ENCODE data around the gene FBXL17.
"Not testable (repeated sequence)": the region's sequence is repeated elsewhere in the genome, so short reads cannot be mapped to it uniquely, and the experiment has no call there.

The FBXL17 gene

GRCh38 chr5:108381954-108382783, at the start of gene FBXL17:
TSS of gene FBXL17 (minus strand) at chr5:108382098.
- DNase-seq = peak; percentile 92

- DNase-seq = no peak
Measured at GRCh38 chr5:108430931-108431608, 49.2 kb upstream of the FBXL17 start.

- DNase-seq = no peak
Measured at GRCh38 chr5:108421713-108422112, 39.8 kb upstream of the FBXL17 start.

GRCh38 chr5:108420755-108421154, 38.9 kb upstream of the FBXL17 start:
- DNase-seq = no peak

DNA sequence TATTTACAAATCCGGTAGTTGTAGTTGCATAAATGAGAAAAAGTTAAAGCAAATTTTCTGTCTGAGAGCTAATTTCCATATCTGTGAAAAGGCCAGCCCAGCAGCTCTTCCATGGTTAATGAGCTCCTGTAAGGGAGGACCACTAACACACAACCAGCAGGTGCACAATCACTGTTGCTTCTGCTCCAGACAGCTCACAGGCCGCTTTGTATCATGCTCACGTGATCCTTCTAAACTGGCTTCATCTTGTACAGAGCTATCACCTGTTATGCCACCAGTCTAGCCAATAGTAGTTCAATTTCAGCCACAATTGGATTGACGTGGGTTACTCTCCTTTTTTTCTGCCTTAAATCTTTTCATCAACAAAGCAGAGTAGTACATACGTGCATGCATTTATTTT, 38.3 kb upstream of the FBXL17 start:
- DNase-seq = no peak

- DNase-seq = no peak
Measured at GRCh38 chr5:108418197-108418596, 36.3 kb upstream of the FBXL17 start.

DNA sequence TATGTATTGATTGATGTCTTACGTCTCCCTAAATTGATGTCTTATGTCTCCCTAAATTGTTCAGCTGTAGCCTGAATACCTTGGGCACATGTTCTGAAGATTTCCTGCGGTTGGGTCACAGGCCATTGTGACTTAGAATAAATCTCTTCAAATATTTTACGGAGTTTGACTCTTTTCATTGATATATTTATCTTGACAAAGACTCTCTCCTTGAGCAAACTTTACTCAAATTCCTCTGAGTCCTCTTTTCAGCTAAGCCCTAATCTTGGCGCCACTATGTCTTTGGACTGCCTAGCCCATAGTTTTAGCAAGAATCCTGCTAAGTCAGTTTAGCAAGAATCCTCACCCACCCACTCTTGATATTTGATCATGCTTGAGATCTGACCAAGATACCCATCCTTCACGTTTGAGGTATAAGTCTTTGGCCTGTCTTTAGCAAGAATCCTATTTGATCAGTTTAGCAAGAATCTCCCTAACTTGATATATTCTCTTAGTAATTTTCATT, 35.3 kb upstream of the FBXL17 start:
- no peak for DNase-seq

DNA sequence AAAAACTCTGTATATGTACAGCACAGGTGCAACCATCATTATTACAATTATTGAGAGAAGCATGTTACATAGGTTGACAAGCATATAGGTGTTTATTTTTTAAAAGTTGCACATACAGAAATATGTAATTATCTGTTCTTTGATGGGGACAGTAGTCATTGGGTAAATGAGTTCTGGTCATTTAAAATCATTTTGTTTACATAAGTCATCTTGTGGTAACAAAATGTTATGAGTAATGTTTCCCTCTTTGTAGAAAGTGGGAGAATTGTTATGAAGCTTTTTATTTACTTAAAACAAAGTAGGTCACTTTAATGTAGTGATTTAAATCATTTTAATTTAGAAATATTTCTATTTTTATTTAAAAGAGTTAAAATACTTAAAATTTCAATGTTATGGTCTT, 33.8 kb upstream of the FBXL17 start:
- DNase-seq = no peak

DNA sequence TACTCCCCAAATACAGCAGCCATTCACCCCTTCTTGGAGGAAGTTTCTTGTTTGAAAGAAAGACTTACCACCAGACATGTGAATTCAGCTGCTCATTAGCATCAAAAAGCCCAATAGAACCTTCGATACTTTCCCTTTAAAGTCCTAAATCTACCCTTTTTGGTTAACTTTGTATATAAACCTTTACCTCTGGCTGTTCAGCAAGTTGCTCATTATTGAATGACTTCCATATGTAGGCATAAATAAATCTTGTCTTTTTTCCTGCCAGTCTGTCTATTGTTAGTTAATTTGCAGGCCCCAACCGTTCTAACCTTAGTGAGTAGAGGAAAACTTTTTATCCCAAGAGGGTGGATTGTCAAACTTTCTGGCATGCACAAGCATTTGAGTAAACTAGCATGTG, 27.9 kb upstream of the FBXL17 start:
- no peak for DNase-seq

- DNase-seq = not testable (repeated sequence)
Measured at GRCh38 chr5:108405201-108405600, 23.3 kb upstream of the FBXL17 start.

GRCh38 chr5:108398964-108399363, 17.1 kb upstream of the FBXL17 start:
- DNase-seq = no peak

DNA sequence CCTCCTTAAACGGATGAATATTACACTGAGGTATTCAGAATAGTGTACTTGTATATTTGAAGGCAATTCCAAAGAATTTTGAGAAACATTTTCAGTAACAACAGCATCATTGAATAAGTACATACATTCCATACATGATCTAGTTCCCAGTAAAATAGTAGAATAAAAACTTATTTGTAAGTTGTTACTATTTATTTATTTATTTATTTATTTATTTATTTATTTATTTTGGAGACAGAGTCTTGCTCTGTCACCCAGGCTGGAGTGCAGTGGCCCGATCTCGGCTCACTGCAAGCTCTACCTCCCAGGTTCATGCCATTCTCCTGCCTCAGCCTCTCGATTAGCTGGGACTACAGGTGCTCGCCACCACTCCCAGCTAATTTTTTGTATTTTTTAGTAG, 14.9 kb upstream of the FBXL17 start:
- not testable (repeated sequence) for DNase-seq

DNA sequence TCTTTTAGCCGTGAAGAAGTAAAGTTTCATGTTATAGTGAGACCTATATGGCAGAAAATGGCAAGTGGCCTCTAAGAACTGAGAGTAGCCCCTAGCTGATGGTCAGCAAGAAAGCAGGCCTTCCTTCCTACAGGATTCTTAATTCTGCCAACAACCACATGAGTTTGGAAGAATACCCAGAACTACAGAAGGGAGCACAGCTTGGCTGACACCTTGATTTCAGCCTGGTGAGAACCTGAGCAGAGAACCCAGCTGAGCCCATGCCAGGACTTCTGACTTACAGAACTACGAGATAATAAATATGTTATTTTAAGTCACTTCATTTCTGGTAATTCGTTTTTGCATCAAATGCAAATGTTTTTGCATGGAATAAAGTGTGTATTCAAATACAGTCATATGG, 5.9 kb upstream of the FBXL17 start:
- DNase-seq = no peak

DNA sequence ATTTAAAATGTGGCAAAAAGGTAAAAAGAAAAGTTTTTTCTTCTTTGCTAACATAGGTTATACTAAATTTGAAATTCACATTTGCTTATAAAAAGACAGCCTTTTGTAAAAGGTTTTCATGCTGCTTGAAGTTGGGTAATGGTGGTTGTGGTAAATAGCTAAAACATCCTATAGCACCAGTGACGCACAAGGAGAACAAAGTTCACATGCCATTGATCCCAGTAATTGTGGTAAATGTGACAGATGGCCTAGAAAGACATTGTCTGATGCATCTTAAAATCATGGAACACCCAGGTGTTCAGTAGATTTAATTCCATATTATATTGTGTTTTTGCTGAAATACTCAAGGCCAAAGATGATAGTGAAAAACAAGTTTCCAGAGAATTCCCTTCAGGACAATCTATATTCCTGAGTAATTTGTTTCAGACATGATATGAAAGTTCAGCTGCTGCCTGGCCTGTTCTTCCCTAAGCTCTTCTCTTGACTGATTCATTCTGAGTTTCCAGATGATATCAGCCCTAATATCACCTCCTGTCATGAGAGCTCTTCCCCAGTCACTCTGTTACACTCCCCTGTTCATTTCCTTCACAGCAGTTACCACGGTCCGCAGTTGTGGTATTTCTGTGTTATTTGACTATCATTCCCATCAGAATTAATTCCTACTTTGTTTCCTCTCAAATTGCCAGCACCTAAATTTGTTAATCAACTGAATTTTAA, 4.6 kb upstream of the FBXL17 start:
- no peak for DNase-seq

- DNase-seq = no peak
Measured at GRCh38 chr5:108384741-108385140, 2.8 kb upstream of the FBXL17 start.

GRCh38 chr5:108382784-108383330, 959 bp upstream of the FBXL17 start:
- no peak for DNase-seq

DNA sequence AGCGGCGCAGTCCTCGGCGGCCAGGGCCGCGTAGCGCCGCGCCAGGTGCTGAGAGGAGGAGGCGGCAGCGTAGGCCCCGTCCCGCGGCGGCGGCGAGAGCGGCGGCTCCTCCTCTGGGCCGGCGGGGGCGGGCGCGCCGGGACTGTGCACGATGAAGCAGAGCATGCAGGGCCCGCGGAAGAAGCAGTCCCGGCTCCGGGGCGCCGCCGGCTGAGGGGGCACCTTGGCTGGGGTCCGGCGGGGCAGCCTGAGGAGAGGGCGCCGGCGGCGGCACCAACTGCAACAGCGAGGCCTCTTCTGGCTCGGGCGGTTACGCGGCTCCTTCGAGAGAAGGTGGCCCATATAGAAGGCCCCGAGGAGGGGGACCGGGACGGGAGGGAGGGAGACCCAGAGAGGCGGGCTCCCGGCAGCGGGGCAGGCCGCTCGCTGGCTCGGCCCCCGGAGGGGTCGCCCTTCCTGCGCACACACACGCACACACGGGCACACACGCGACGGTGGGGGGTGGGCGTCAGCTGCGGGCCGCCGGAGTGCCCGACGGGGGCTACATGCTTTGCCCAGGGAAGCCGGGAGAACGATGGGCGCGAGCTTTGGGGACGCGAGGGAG, 446 bp downstream of the FBXL17 start:
- DNase-seq = peak; percentile 86

GRCh38 chr5:108380531-108381349, 1.2 kb downstream of the FBXL17 start:
- DNase-seq = peak; percentile 76

DNA sequence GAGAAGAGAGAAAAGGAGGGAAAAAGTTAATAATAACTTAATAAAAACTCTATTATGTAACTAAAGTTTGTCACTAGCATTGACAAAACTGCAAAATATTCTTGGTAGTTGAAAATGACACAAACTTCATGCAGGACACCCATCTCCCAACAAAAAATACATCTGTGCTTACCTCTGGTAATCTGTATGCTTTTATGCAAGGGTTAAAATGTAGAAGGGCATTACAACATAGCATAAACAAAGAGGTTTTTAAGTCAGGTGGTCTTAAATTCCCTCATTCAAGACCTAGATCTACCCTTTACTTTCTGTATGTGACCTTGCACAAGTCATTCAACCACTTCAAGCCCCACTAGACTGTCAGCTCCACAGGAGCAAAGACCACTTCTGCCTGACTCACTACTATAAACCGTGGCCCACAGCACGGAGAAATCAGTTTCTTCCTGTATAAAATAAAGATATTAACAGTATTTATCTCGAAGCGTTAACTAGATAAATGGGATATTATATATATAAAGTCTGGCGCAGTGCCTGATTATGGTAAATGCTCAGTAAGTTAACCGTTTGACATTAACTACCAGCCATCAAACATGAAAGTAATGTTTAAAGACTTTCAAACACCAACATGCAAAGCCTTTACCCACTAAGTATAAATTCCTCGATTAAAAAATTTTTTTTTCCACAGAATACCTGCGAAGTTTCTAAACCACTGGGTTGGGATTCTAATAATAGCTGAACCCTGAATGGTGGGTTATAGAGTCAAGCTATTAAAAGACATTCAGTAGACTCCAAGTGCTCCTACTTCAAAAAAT, 2.0 kb downstream of the FBXL17 start:
- no peak for DNase-seq

- no peak for DNase-seq
Measured at GRCh38 chr5:108375768-108376167, 6.1 kb downstream of the FBXL17 start.

DNA sequence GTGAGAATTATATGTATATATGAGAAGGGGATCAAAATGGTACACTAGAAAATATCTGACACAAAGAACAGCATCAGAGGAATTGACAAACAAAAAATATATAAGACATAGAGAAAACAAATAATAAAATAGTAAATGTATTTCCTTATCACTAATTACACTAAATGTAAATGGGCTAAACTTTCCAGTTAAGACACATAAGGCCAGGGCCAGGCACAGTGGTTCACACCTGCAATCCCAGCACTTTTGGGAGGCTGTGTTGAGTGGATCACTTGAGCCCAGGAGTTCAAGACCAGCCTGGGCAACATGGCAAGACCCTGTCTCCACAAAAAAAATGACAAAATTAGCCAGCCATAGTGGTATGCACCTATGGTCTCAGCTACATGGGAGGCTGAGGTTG, 8.5 kb downstream of the FBXL17 start:
- DNase-seq = no peak
